B cell (primary cell): Measurements from ENCODE around the gene PNKD. TPM values are rescaled to one million over a fixed set of nuclear protein-coding genes. Genes with fewer than 3 reads are reported as not detected.

ENCODE experiments used
- ATAC-seq: fragments of 200-7000 bp; cut with Tn5 transposase; one replicate; pipeline ENCODE4 v1.10.0; 2021; ENCODE audit warnings: low read depth, mild to moderate bottlenecking, moderate number of reproducible peaks, moderate library complexity
- CTCF ChIA-PET: fragments of 350-600 bp; sonication (Branson Sonifier 250); formaldehyde crosslinking; loops from one replicate; lab custom pipeline; 2021; ENCODE audit warnings: antibody characterized with exemption, inconsistent platforms; lab: Charles Lee
- POLR2A ChIA-PET: fragments of 350-600 bp; sonication (Branson Sonifier 250); formaldehyde crosslinking; loops from one replicate; lab custom pipeline; 2021; ENCODE audit warnings: antibody characterized with exemption; lab: Charles Lee
- DNase-seq: peaks from one replicate; pipeline ENCODE4 v3.0.0; 2013
- H2AFZ ChIP-seq: 2 replicates; pipeline ENCODE4 v1.6.1; 2012; ENCODE audit warnings: mild to moderate bottlenecking, low read depth, low read length; ENCODE audit not compliant: insufficient read depth, poor library complexity, severe bottlenecking
- H3K27ac ChIP-seq, 2 donors: 1 replicate in 1 of 2; 2 replicates in 1 of 2; pipeline ENCODE4 v1.5.1; 2012 to 2013; ENCODE audit warnings: low read length in 2 of 2, mild to moderate bottlenecking in 2 of 2, moderate library complexity in 1 of 2
- H3K27me3 ChIP-seq, 4 experiments: fragments of 200-600 bp in 1 of 4; sonication (generic) in 1 of 4; replicated peaks in 1 of 4; 1 replicate in 2 of 4; 2 replicates in 2 of 4; pipeline versions ENCODE4 v1.6.1 to v1.7.0; 2013 to 2016; ENCODE audit warnings: low read length in 3 of 4, mild to moderate bottlenecking in 2 of 4, mixed read lengths in 1 of 4, moderate library complexity in 1 of 4; ENCODE audit not compliant: insufficient read depth in 4 of 4, control insufficient read depth in 3 of 4; ENCODE audit errors: control extremely low read depth in 1 of 4
- H3K36me3 ChIP-seq, 2 experiments: replicated peaks in 1 of 2; 1 replicate in 1 of 2; 2 replicates in 1 of 2; pipeline versions ENCODE4 v1.6.1 to v1.7.1; 2013; ENCODE audit warnings: low read length in 1 of 2; ENCODE audit not compliant: insufficient read depth in 2 of 2, control insufficient read depth in 1 of 2; ENCODE audit errors: control extremely low read depth in 1 of 2, extremely low read depth in 1 of 2
- H3K4me1 ChIP-seq, 2 donors: fragments of 200-600 bp in 1 of 2; sonication (generic) in 1 of 2; 1 replicate in 1 of 2; 2 replicates in 1 of 2; pipeline versions ENCODE4 v1.5.1 to v1.6.1; 2013 to 2017; ENCODE audit warnings: low read length in 2 of 2; ENCODE audit not compliant: control insufficient read depth in 2 of 2, insufficient read depth in 2 of 2
- H3K4me2 ChIP-seq: replicated peaks from 2 replicates; pipeline ENCODE3; 2012; ENCODE audit warnings: mild to moderate bottlenecking, low read depth, low read length; ENCODE audit not compliant: poor library complexity, severe bottlenecking
- H3K4me3 ChIP-seq, 5 experiments: fragments of 200-600 bp in 1 of 5; sonication (generic) in 1 of 5; 1 replicate in 3 of 5; 2 replicates in 2 of 5; pipeline versions ENCODE4 v1.5.1 to v1.7.0; 2011 to 2016; ENCODE audit warnings: low read length in 4 of 5, mild to moderate bottlenecking in 4 of 5, low read depth in 2 of 5, control low read depth in 1 of 5, moderate library complexity in 1 of 5; ENCODE audit not compliant: insufficient read depth in 1 of 5; ENCODE audit errors: control extremely low read depth in 1 of 5, extremely low read depth in 1 of 5
- H3K79me2 ChIP-seq: fragments of 200-600 bp; sonication (generic); one replicate; pipeline ENCODE4 v1.6.0; 2016; ENCODE audit warnings: low read length; ENCODE audit not compliant: control insufficient read depth, insufficient read depth
- H3K9ac ChIP-seq: fragments of 200-600 bp; sonication (generic); 2 replicates; pipeline ENCODE4 v1.6.1; 2017; ENCODE audit warnings: mild to moderate bottlenecking, low read length, moderate library complexity
- H3K9me3 ChIP-seq, 3 donors: one replicate each; pipeline versions ENCODE4 v1.6.1 to v1.7.1; 2013; ENCODE audit warnings: low read length in 2 of 3; ENCODE audit not compliant: control insufficient read depth in 2 of 3, insufficient read depth in 1 of 3; ENCODE audit errors: control extremely low read depth in 1 of 3
- H4K20me1 ChIP-seq: 2 replicates; pipeline ENCODE4 v1.6.0; 2012; ENCODE audit warnings: mild to moderate bottlenecking, low read length; ENCODE audit not compliant: insufficient read depth, control insufficient read depth, poor library complexity, severe bottlenecking
- H3K27ac Mint-ChIP-seq: one replicate; pipeline ENCODE4 v1.8.0; 2021; ENCODE audit warnings: mixed read lengths
- H3K27me3 Mint-ChIP-seq: one replicate; pipeline ENCODE4 v1.8.0; 2021; ENCODE audit warnings: mixed read lengths
- H3K4me1 Mint-ChIP-seq: one replicate; pipeline ENCODE4 v1.8.0; 2021; ENCODE audit warnings: mixed read lengths
- H3K4me3 Mint-ChIP-seq: one replicate; pipeline ENCODE4 v1.8.0; 2021; ENCODE audit warnings: mixed read lengths
- H3K9me3 Mint-ChIP-seq: one replicate; pipeline ENCODE4 v1.8.0; 2022; ENCODE audit warnings: mixed read lengths; ENCODE audit not compliant: insufficient read depth
- CTCF ChIP-seq: fragments of 200-600 bp; IDR thresholded peaks from one replicate; pipeline ENCODE4 v1.8.0; 2022; ENCODE audit warnings: antibody characterized with exemption, mild to moderate bottlenecking
- EZH2 ChIP-seq: IDR thresholded peaks from 2 replicates; pipeline ENCODE4 v1.6.1; 2012; ENCODE audit warnings: borderline replicate concordance, low read depth, mild to moderate bottlenecking, moderate library complexity, low read length; ENCODE audit not compliant: insufficient read depth, poor library complexity, severe bottlenecking
- WGBS: methylation state at CpG from one replicate; pipeline ENCODE4 v1.1.5; 2013; ENCODE audit warnings: missing lambda C conversion rate; ENCODE audit not compliant: insufficient coverage; 5-methylcytosine and 5-hydroxymethylcytosine counted together
- intact Hi-C: fragments of 100-400 bp; cut with micrococcal nuclease; formaldehyde crosslinking; loops from one replicate; pipeline ENCODE4 v1.10.0; 2022
- polyA plus RNA-seq: library from polyadenylated mRNA; depleted of rRNA; stranded (reverse); fragments of >200 nt; gene quantifications from 2 replicates; pipeline ENCODE4 v1.2.3, GENCODE V29; 2012
- total RNA-seq, 2 donors: library from RNA; stranded (reverse); fragments of 120-200 nt in 1 of 2; gene quantifications; 1 replicate in 1 of 2; 2 replicates in 1 of 2; pipeline versions ENCODE4 v1.2.3 to v1.2.4, GENCODE V29; 2013 to 2022

The PNKD gene
- total and polyA plus RNA-seq, 2 donors (not counting 1 experiment from before 2014, with no cell fraction given), result 29.7 to 55.8 TPM

DNA sequence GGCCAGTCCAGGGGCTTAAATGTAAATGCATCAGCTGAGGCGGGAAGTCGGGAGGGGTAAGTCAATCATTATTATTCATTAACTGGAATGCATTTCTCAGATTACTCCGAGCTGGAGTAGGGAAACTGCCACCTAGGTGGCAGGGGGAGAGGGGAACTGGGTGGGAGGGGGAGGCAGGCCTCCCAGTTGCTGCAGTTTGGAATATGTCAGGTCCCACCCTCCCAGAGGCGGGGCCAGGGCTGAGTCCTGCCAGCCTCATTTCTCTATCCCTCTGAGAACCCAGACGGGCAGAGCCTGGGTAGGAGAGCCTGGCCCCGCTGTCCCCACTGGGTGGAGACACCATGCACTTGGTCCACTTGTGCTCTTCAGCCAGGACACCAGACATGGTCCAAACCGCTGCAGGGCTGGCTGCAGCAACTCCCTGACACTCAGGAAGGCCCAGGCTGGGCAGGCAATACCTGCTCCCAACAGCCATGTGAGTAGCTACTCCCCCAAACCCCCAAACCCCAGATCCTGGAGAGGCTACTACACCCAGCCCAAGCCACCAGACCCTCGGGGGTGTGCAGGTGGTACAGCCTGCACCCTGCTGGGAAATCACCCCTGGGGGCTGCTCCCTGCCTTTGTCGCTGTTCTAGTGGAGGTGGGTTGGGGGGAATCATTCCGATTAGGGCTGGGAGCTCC lies 9.4 kb upstream of the PNKD start, which contains the start of gene GPBAR1:
Gene GPBAR1 (plus strand): TSS at position 274 of the 681 bp plus-strand sequence. CDS start 1,710 bp downstream, outside the sequence.
- H3K4me1 ChIP-seq, result peaks cover 48 to 68% of the 10 kb centered on the region in 2 donors
- ChIA-PET POLR2A (no interaction called here), CTCF (interaction anchor here (0.5 to 2.2 kb wide), 3 partner anchors 11 to 95 kb away, joined by 3 to 8 read pairs (median 3); no protein-coding TSS in a partner anchor)
- no peak within 1 kb of the TSS for H2AFZ ChIP-seq
- Mint-ChIP-seq H3K27ac (peak within 1 kb of the TSS; percentile 92), H3K4me3 (peak within 1 kb of the TSS; percentile 71), H3K27me3 (no peaks in the 10 kb centered on the region), H3K9me3 (no peaks in the 10 kb centered on the region), H3K4me1 (peaks cover 64% of the 10 kb centered on the region)
- peak within 1 kb of the TSS; percentile 33 to 85 for H3K27ac ChIP-seq
- no peaks in the 10 kb centered on the region for H3K27me3 ChIP-seq
- 88% methylated on average over 6 of the region's 10 CpGs for WGBS
- no peak within 1 kb of the TSS for H3K9ac ChIP-seq
- H3K36me3 ChIP-seq, result peaks cover 1 to 41% of the 10 kb centered on the region in 2 experiments
- H3K79me2 ChIP-seq, result peaks cover 14% of the 10 kb centered on the region
- DNase-seq (no peak), ATAC-seq (no peak)
- no peak for TF ChIP-seq EZH2
- no peak for TF ChIP-seq CTCF
- peaks cover 33% of the 10 kb centered on the region for H4K20me1 ChIP-seq
- peak within 1 kb of the TSS; percentile 56 for H3K4me2 ChIP-seq
- H3K9me3 ChIP-seq, result no peaks in the 10 kb centered on the region
- intact Hi-C loops, result no loop called here
- H3K4me3 ChIP-seq, result no peak within 1 kb of the TSS
